ENCODE data around the gene CAMTA1.

The CAMTA1 gene

DNA sequence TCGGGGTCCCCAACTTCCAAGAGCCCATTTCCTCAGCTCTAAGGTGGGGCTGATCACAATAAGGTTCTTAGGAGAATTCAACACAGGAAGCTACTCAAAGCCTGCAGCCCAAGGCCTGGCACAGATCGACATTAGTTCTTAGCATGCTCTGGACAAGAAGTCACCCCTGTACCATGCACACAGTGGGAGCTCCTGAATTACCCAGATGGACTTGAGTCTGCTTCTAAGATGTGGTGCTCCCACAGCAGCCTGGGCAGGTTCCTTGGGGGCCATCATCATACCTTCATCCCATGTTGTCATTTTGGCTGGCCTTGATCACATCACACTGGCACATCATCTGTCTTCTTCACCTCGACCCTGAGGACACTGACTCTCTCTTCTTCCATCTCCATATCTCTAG, 832.6 kb downstream of the CAMTA1 start:
- no peak for DNase-seq

DNA sequence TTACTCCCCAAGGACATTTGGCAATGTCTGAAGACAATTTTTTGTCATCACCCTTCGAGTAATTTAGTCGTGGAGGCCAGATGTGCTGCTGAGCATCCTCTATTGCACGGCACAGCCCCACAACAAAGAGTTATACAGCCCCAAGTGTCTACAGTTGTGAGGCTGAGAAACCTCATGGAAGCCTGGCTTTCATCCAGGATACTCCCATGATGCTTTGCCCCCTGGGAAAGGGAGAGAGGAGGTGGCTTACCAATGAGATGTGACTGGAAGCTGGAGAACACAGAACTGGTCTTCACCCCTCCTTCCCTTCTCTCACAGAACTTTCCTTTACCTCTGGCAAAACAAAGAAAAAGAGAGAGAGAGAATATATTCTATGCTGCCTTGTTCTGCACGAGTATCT, 834.9 kb downstream of the CAMTA1 start:
- DNase-seq: no peak

DNA sequence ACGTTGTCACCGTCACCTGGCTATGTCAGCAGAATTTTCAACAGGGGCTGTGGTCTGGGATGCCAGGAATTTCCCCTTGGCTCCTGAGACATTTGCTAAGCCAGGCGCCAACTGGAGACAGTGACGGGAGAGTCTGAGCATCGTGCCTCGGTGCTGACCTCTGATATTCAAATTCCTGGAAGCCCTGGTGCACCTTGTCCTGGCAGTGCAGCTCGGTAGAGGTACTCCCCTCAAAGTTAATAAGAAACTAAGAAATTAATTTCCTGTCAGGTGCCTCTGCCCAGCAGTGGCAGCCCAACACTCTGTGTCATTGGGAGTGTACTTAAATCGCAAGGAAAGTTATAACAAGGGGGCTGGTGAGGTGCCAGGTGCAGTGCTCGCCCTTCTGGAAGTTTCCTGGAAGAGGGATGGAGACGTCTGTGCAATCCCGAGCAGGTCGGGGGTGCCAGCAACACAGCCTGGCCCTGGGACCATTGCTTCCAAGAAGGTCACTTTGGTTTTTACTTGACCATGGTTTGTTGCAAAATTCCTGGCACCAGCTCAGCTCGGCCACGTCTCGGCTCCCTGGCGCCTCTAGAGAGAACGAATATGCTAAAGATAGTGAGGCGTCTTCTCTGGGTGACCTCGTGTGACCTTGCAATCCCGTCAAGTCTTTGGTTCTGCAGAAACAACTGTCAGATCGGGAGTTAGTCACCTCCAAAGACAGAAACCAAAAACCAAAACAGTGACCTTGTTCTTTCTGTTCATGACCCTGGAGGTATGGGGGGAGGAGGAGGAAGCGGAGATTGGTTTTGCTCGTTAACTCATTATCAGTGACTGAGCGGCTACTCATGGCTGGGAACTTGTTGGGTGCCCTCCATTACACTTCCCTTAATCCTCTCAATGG, 836.3 kb downstream of the CAMTA1 start:
- no peak for DNase-seq

DNA sequence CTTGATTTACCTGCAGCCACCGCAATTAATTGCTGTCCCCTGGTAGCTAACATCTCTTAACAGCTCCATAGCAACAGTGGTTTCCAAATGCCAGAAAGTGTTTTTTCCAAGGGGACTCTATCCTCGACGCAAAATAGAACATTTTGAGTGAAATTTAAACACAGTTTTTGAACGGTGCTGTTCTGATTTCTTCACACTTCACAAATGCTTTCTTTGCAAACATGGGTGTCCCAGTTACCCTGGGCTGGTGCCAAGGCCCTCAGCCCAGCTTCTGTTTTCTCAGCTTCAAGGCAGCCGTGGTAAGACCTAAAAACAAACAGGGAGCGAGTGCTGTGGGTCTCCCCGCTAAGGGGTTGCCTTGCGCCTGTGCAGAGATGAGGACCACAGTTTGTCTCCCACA, 838.6 kb downstream of the CAMTA1 start:
- no peak for DNase-seq

DNA sequence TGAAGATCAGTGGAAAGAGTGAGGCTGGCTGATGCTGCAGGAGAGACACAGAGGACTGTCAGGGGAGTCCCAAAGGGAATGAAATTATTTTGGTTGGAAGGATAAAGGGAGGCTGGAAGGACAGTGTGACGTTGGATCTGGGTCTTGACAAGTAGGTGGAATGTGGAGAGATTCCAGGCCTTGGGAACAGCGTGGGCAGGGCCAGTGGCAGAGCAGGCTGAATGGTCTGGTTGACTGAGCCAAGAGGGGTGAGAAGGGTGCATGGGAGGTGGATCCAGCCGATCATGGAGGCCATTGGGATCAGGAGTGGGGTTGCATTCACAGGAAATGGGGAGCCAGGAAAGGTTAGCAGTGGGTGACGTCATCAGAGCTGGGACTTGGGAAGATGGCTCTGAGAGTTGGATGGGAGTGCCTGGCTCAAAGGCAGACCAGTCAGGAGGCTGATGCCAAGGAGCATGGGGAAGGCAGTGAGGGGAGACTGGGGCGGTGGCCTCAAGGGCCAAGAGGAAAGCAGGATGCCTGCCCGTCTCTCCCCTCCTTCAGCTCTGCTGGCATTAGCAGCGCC, 839.6 kb downstream of the CAMTA1 start:
- no peak for DNase-seq

DNA sequence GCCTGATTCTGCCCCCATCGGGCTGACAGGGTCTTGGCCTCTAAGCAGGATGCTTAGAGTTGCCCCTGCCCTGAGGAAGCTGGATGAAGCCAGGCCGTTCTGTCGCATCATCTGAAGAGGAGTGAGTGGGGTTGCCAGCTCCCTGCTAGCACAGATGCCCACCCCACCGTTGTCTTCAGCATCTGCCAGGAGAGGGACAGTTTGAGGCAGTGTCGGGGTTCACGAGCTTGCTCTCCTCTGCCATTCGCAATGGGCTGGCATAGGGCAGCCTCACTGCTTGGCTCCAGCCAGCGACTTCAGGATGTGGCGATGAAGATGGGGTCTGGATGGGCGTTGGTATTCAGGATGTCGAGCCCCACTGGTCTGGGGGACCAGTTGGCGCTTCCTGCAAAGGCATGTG, 840.1 kb downstream of the CAMTA1 start:
- no peak for DNase-seq

DNA sequence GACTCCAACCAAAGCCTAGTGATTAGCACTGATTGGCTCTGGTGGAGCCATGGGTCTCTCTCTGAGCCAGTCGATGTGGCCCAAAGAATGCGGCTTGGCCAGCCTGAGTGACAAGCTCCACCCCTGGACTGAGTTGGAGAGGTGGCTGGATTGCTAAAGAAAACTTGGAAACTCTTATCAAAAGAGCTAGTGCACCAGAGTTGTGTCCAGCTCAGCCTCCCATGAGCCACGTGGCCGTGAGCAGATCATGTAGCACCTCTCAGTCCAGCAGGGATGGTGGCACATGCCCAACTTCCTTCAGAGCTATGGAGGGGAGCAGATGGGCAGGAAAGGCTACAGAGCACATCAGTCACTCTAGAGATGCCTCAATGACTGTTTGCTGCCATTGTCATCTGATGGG, 843.0 kb downstream of the CAMTA1 start:
- no peak for DNase-seq

DNA sequence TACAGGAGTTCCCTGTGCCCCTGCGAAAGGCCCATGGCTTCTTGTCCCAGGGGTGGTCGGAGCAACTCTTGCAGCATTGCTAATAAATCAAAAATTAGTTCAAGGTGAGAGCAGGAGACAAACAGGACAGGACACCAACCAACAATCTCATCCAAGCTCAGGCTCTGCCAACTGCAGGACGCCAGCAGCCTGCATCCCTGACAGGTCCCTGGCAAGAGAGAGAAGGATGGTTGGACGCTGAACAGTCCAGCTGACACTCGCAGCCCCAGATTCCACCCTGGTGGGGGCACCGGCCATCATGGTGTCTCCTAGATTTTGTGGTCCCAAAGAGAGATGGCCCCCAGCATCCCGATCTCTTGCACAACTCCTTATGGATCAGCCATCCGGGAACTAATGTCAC, 843.8 kb downstream of the CAMTA1 start:
- DNase-seq: no peak

DNA sequence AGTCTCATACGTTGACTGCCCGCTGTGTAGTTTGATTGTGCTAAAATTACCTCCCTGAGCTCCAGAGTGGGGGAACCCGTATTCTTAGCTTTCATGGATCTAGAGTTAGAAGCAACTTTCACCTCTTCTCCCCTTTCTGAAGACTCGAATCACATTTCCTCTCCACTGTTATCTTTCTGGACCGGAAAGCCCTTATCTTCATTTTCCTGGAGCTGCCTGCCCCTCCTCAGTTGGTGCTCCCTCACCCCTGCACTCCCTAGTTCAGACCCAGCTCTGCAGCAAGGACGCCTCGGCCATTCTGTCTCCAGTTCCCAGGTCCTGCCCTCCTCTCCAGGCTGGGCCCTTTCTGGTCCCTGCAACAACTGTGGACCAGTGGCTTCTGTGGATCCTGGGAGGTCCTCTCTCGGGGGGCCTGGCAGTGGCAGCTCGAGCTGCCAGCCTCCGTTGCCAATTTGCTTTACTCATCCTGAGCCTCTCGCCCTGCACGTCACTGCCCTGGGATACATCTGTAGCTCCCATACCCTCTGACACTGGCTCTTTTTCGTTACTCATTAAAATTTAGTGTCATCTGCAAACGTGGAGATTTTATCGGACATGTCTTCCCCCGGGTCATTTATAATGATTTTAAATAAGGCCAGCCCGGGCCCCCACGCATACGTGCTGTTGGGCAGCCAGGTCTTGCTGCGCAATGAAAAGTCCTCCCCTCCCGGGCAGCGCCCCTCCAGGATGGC, 844.4 kb downstream of the CAMTA1 start:
- DNase-seq: no peak

DNA sequence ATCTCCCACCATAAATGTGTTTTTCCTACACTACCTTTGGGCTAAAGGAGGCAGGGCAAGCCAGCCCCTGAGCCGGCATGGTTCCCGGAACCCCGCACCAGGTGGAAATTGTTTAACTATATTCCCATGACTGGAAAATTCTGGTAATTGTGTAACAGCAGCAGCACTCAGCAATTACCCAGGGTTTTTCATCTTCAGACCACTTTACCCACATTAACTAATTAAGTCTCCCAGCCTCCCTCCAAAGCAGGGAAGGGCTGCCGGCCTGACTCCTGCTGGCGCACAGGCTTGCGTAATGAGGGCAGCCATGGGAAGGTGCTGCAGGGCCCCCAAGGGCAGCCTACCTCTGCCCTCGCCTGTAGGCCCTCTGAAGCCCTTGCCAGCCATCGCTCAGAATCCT, 845.1 kb downstream of the CAMTA1 start:
- DNase-seq: no peak

DNA sequence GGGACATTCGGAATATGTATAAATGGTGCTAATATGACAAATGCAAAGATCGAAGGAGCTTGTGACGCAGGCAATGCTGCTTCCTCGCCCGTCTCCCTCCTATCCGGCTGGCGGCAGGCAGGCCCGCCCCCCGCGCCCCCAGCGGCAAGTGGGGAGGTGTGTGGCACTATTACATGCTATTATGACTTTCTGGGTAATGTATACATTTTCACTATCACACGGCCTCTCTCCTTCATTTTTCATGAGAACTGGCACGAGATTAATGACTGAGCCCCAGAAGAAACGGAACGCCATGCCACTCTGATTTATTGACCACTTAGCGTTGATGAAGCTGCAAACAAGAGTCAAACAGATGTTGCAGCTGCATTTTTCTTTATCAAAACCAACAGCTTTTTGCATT, 846.9 kb downstream of the CAMTA1 start:
- no peak for DNase-seq

DNA sequence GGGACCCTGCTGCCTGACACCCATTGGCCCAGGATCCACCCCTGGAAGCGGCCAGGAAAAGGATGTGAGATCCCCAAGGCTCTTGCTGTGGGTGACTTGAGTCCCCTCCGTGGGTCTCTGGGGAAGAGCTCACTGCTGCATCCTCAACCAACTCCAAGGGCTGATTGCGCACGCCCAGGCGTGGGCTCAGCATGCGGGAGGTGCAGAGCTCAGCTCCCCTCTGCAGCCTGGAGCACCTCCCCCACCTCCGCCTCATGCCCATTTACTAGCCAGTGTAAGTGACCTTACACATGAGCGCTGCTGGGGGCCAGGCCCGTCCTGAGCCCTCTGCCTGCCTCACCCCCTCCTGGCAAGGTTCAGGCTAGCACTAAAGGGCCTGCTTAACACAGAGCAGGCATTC, 847.4 kb downstream of the CAMTA1 start:
- no peak for DNase-seq

DNA sequence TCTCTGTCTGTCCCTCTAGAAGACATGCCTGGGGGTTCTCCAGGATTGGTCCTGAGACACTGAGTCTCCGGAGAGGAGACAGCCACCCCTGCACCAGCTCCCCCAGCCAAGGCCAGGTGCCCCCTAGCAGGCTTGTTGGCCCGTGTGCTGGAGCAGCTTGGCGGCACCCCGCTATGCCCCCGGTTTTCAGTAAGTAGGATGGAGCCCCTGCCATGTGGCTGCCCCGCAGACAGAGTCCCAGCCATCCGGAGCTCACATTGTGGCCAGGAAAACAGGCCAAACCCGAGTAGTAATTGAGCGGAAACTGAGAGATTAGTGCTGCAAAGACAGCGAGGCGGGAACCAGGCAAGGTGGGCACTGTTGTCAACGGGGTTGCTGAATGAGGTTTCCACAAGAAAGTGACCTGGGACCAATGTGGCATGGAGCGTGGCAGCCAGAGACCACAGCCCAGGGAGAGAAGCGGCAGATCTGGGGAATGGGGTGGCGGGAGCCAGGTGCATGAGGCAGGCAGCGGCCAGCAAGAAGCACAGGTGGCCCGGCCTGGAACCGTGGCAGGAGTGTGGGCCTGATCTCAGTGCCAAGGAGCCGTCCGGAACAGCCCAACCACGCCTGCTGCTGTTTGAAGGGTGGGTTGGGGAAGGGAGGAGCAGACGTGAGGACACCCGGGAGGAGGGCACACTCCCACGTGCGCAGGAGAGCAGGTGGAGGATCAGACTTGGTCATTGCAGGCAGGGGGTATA, 848.4 kb downstream of the CAMTA1 start:
- DNase-seq: no peak

DNA sequence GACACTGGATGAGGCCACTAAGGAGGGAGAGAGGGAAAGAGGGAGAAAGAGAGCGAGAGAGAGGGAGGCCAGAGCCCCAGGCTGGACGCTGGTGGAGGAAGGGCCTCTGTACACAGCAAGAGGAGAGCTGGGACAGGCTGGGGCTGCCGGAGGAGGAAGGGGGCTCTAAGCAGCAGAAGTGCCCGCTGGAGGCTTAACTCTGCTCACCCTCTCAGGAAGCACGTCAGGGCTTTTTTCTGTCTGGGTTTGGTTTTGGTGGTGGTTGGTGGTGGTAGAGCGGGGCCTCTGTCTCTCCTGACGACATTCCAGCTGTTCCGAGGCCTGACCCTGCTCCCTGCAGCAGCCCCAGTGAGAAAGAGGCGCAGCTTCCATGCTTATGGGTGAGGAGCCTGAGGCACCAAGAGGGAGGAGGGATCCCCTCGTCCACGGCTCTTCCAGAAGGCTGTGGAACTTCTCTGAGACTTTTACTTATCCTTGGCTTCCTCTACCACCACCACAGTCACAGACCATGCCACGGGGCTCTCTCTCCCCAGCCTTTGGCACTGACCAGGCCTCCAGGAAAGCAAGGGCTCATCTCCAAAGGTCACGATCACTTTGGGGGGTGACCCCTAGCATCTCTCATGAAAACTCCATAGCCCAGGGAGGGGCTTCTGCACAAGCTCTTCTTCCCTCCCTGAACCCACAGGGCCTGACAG, 849.4 kb downstream of the CAMTA1 start:
- DNase-seq: no peak

DNA sequence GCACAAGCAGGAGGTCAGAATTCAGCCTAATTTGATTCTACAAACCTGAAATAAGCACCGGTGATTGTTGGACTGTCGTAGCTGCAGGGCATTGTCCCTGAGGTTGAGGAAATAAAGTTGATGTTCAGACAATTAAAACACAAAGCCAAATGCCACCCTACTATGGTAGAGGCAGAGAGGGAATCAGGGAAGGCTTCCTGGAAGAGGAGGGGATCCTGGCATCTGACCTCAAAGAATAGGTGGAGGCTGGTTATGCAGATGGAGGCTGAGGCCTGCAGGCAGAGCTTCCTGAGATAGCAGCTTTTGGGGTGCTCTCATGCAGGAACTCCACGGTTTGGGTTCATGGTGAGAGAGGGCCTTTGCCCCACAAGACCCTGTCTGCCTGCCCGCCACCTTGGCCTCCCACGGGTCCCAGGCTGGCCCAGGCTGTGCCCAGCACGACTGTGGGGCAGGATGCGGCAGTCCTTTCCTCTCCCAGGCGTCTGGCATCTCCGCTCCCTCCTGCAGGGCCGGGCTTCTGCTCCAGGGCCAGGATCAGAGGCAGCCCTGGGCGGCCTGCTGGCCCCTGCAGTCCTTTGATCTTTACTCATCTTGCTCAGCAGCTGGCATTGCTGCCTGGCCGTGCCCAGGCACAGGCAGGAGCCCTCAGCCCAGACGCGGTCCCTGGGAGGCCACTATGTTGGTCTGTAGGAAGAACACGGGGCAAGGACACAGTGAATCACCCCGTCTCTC, 851.7 kb downstream of the CAMTA1 start:
- DNase-seq: no peak

DNA sequence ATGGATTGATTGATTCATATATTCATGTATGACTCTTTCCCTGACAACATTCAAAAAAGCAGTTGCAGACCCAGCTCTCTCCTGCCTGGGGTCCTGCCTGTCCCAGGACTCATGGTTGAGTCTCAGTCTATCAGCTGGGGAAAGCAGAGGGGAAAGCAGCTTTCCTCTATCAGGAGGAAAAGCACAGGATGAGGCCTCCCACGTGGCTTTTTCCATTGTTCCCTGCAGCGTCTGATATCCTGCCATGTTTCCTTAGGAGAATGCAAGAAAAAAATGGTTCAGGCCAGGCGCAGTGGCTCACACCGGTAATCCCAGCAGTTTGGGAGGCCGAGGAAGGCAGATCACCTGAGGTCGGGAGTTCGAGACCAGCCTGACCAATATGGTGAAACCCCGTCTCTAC, 852.8 kb downstream of the CAMTA1 start:
- DNase-seq: no peak

DNA sequence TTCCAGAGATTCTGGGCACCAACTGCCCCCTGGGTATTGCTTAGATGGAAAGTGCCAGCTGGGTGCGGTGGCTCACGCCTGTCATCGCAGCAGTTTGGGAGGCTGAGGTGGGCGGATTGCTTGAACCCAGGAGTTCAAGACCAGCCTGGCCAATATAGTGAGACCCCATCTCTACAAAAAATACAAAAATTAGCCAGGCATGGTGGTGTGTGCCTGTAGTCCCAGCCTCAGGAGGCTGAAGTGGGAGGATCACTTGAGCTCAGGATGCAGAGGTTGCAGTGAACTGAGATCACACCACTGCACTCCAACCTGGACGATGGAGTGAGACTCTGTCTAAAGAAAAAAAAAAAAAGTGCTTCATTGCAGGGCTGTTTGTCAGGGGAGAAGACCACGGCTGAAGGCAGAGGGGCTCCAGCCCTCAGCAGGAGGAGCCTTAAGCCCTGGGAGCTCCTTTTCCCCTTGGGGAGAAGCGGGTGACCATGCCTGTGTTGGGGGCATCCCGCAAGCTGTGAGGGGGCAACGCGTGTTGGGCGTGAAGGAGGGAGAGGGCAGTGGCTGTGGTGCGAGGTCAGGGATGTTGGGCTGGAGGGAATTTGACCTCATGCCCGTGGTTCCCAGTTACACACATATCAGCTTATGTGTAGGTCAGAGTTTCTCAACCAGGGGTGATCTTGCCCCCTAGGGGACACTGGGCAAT, 854.3 kb downstream of the CAMTA1 start:
- DNase-seq: no peak

DNA sequence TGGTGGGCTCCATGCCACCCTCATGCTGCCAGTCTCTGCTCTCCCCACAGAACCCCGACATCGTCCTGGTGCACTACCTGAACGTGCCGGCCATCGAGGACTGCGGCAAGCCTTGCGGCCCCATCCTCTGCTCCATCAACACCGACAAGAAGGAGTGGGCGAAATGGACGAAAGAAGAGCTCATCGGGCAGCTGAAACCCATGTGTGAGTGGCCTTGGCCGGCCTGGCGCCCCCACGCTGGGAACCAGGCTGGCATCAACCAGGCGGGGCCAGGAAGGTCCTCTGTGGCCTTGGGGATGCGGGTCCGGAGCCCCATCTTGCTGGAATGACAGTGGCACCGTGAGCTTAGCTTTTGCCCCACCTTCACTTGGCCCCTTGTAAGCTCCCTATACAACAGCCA, 855.1 kb downstream of the CAMTA1 start:
- no peak for DNase-seq

DNA sequence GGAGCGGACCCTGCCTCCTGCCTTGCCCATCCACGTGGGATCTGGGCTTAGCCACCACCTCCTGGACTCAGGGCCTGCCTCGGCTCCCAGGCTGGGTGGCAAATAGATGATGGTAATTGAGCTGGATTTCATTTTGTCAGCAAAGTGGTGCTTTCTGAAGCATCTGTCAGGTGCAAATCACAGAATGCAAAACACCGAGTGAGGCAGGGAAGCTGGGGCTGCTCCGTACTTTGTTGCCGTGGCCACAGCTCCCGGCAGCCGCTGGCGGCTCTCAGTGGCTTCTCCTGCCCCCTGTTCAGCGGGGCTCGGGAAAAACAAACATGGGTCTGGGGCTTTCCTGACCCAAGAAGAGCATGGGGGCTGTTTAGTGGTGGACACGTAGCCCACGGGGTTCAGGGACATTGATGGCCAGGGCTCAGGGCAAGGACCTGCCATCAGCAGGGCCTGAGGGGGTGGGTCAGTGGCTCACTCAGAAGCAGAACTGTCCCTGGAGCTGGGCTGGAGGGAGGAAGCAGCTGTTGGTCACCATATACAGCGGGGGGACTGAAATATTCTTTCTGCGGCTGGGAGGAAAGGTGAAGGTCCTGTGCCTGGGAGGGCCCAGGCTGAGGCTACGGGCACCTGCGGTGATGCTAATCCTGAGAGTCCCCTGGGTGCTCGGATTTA, 855.8 kb downstream of the CAMTA1 start:
- no peak for DNase-seq

DNA sequence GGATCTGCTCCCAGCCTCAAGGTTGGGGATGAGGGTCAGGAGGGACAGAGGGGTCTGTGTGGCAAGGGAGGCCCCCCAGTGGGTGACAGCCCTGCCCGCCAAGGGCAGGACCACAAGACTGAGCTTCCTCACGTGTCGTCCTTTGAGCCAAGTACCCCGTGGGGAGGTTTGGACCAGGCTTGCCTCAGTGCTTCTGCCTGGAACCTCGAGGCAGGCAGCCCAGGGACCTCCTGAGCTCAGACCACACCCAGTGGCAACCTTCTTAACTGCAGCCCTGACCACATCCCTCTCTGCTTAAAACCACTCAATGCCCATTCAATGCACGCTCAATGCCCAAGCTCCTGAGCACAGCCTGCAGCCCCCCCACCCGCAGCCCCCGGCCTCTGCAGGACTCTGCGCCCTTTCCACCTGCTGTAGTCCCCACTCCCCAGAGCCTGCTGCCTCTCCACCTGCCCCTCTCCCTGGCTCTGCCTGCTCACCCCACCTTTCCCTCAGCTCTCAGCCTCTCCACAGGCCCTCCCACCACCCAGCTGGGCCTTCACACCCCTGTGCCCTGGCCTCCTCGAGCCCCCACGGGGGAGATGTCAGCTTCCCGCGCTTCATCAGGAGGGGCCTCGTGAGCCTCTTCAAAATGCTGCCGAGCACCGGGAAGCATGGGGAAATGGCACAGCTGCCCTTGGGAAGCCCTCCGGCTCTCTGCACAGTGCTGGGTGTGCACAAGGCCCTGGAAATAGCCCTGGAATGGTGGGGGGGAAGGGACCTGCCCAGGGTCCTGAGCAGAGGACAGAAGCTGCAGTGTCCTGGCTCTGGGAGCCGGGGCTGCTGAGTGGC, 856.5 kb downstream of the CAMTA1 start:
- DNase-seq: no peak

All from NCI-H1930 (cell line).